Dermis blood vessel endothelial cell (primary cell): ENCODE data around the gene HLA-DPB1. TPM values are rescaled to one million over a fixed set of nuclear protein-coding genes. Genes with fewer than 3 reads are reported as not detected.
"Not testable (repeated sequence)": the region's sequence is repeated elsewhere in the genome, so short reads cannot be mapped to it uniquely, and the experiment has no call there.

Experiments
- DNase-seq: peaks from one replicate; pipeline ENCODE4 v3.0.0; 2010
- total RNA-seq: library from RNA; depleted of rRNA; stranded (reverse); fragments of >200 nt; gene quantifications from 2 replicates; pipeline ENCODE4 v1.2.3, GENCODE V29; 2014

The HLA-DPB1 gene
- total RNA-seq, 1 donor from 2014 or later: 1.4 TPM

DNA sequence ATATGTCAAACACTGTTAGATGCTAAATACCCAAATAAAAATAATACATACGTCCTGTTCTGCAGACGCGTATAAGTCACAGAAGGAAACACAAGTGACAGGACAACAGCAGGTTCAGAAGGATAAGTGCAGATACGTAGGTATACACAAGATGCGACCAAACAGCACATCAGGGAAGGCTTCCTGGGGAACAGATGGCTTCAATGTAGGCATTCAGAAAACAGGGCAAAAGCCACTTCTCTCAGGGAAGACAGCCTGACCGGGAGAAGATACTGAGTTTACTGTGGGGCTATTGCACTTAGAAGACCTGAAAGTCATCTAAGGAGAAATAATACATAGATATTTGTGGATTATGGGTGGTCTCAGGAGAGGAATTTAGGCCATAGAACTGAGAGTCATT is 4.2 kb upstream of the HLA-DPB1 start:
- no peak for DNase-seq

DNA sequence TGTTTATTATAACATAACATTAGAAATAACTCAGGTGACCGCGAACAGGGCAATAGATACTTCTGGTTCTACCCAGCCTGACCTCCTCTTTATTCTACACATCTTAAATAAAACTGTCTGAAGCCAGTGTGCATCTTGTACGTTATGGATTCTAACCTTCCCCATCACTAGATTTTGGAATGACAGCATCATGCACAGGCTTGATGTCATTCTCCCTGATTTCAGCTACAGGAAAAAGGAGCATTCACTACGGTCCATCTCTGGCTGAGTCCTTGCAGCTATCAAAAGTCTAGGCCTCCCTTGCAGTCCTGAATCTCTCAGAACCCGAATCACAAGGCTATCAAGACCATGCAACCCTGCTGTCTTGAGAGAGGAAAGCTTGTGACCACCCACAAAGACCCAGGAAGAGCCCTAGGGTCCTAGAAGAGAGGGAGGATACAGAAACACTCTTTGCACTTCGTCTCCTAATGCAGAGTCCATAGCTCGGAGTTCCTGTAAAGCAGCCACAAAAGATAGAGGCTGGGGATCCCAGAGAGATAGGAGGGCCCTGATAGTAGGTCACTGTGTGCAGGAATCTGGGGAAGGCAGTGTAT is 3.2 kb upstream of the HLA-DPB1 start:
- DNase-seq: no peak

GRCh38 chr6:33073431-33073871 is 2.3 kb upstream of the HLA-DPB1 start, which contains the start of gene HLA-DPA1:
TSS of gene HLA-DPA1 (minus strand) at chr6:33073649.
- DNase-seq: no peak

DNA sequence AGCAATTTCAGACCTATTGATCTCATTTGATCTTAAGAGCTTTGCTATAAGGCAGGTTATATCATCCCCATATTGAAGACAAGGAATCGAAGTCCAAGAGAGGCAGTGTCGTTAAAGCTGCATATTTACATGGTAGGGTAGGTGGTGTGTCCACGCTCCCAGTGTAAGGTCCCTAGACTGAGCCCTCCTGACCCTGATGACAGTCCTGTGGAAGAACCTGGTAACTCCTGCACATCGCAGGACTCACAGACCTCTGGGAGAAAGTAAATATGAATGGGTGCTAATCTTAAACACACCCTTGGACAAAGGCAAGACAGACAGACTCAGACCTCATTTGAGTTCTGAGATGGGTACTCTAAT is 602 bp upstream of the HLA-DPB1 start:
- no peak for DNase-seq

GRCh38 chr6:33076406-33076934 is 680 bp downstream of the HLA-DPB1 start:
- DNase-seq: no peak

- no peak for DNase-seq
Observed at GRCh38 chr6:33077908-33078307, 2.1 kb downstream of the HLA-DPB1 start.

- DNase-seq: no peak
Observed at GRCh38 chr6:33078442-33078841, 2.7 kb downstream of the HLA-DPB1 start.

DNA sequence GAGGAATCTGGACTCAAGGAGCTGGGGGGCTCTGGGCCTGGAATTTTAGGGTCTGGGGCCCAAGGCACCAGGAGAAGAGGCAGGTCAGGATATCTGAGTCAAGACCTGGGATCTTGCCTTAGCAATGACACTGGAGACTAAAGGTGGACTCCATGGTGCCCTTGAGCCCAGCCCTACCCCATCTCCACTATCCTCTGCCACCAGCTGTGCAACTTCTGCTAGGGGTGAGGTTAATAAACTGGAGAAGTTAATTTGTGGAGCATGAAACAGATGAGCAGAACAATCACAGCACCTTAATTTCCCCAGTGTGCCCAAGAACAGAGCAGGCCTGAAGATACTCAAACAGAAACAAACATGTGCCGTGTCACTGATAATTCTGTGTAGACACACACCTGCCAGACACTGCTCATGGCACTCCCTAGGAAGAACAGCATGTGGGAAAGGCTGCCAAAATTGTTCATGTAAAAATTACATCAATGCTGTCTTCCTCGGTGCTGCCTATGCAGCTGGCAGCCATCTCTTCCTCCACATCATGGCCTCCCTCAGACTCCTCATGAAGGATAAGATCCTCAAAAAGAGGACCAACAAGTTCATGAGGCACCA is 3.2 kb downstream of the HLA-DPB1 start:
- DNase-seq: no peak

DNA sequence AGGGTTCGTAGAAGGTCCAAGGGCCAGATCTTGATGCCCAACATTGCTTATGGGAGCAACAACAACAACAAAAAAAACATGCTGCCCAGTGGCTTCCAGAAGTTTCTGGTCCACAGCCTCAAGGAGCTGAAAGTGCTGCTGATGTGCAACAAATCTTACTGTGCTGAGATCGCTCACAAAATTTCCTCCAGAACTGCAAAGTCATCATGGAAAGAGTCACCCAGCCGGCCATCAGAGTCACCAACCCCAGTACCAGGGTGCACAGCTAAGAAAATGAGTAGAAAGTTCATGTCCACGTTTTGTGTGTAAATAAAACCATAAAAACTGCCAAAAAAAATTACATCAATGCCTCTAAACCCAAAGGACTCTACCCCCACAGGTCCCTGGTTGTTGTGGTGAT is 3.8 kb downstream of the HLA-DPB1 start:
- DNase-seq: no peak

DNA sequence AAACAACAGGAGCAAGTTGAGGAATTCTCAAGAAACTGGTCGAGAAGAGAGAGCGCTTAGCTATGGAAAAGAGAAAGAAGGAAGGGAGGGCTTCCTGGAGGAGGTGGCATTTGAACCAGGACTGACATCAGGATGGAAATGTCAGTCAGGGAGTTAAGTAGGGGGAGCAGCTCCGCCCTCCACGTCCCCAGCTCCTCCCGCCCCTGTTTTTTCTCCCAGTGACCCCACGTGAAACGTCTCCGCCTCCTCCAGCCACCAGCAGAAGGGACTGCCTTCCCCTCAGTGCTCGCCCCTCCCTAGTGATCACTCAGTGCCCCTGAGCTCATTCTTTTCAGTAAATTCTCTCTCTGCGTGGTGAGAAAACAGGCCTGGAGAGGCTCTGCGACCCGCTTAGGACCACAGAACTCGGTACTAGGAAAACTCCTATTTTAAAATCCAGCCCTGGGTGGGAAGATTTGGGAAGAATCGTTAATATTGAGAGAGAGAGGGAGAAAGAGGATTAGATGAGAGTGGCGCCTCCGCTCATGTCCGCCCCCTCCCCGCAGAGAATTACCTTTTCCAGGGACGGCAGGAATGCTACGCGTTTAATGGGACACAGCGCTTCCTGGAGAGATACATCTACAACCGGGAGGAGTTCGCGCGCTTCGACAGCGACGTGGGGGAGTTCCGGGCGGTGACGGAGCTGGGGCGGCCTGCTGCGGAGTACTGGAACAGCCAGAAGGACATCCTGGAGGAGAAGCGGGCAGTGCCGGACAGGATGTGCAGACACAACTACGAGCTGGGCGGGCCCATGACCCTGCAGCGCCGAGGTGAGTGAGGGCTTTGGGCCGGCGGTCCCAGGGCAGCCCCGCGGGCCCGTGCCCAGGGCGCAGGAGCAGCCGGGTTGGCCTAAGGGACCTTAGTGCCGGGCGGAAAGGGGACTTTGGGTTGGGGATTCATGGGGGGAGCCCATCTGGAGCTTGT is 4.6 kb downstream of the HLA-DPB1 start:
- peak; percentile 26 for DNase-seq

GRCh38 chr6:33081098-33081824 is 5.5 kb downstream of the HLA-DPB1 start:
- no peak for DNase-seq

DNA sequence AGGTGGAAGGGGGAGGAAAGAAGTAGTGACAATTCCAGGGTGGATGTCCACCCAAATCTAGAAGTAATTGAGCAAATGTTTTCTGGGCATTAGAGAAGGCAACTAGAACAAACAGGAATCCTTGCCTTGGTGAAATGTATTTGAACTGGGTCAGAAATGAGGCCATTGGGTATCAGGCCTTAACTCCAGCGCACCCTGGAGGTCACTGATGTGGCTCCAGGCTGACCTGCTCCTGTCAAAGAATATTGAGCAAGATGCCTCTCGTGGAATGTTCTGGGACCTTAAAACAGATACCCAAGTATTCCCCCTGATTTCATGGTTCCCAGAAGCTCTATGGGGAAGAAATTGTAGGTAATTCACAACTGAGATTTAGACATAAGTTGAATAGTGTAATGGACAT is 6.9 kb downstream of the HLA-DPB1 start:
- DNase-seq: peak; percentile 60

GRCh38 chr6:33085627-33086026 is 9.8 kb downstream of the HLA-DPB1 start:
- no peak for DNase-seq

DNA sequence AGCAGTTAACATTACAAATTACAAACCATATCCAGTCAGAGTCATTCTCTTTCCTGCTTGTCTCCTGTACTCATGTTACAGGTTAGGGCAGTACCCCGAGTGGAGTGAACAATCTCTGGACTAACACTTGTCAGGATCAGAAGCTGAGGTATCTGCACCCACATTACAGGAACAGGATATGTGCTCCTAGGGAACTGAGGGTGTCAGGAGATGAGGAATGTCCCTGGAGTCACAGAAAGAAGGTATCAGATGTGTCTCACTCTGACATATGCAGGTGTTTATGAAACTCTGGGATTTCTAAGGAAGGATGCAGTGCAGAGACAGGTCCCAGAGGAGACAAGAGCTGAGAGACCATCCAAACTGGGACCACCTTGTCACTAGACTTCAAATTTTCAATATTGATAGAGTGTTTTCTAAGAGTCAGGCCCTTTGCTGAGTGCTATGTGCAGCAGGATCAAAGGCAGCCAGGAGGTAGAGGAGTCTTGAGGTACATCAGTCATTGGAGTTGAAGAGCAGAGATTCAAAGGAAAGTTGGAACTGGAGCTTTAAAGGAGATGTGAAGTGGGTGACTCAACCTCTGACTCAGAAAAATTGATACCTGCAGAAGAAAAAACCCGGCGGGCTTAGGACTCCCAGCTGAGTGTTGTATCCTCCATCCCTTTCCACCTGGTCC is 12.6 kb downstream of the HLA-DPB1 start:
- DNase-seq: no peak

GRCh38 chr6:33088931-33089620 is 13.3 kb downstream of the HLA-DPB1 start:
- no peak for DNase-seq

- peak; percentile 22 for DNase-seq
Observed at GRCh38 chr6:33091957-33092356, 16.2 kb downstream of the HLA-DPB1 start.

DNA sequence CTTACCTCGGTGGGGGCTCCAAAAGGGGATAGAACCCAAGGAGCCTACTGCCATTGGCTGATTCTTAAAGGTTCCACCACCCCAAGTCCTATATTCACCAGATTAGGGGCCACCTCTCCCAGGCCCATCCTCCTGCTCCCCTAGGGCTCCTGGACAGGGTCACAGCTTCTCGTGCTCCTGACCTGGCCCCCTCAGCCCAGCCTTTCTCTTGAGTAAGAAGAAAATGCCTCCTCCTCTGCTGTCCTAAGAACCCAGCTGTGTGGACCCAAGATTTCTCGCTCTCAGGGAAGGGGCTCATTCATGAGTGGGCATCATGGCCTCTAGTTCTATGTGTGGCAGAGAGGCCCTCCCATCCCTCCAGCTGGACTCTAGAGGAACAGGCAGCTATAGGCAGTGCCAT is 16.6 kb downstream of the HLA-DPB1 start:
- no peak for DNase-seq

GRCh38 chr6:33093855-33094254 is 18.1 kb downstream of the HLA-DPB1 start:
- no peak for DNase-seq

GRCh38 chr6:33095681-33096080 is 19.9 kb downstream of the HLA-DPB1 start:
- DNase-seq: no peak

GRCh38 chr6:33101121-33101737 is 25.4 kb downstream of the HLA-DPB1 start:
- not testable (repeated sequence) for DNase-seq

- DNase-seq: no peak
Observed at GRCh38 chr6:33103776-33104175, 28.0 kb downstream of the HLA-DPB1 start.
